Activated T-helper 17 cell treated with anti-CD3 and anti-CD28 coated beads, Interleukin-2, amount 50 U/mL, for 72 hours (primary cell): Measurements from ENCODE around the gene SALL1. TPM values are rescaled to one million over a fixed set of nuclear protein-coding genes. Genes with fewer than 3 reads are reported as not detected.

Experiments used
- ATAC-seq: fragments of 150-1000 bp; cut with Tn5 transposase; replicated peaks from 2 replicates; pipeline ENCODE4 v1.10.0; 2021; ENCODE audit warnings: mild to moderate bottlenecking, moderate library complexity
- H3K27ac Mint-ChIP-seq: one replicate; pipeline ENCODE4 v1.8.0; 2022; ENCODE audit warnings: mixed read lengths
- H3K27me3 Mint-ChIP-seq: one replicate; pipeline ENCODE4 v1.8.0; 2022; ENCODE audit warnings: mixed read lengths
- H3K36me3 Mint-ChIP-seq: one replicate; pipeline ENCODE4 v1.8.0; 2022; ENCODE audit warnings: low read depth, mild to moderate bottlenecking, mixed read lengths
- H3K4me1 Mint-ChIP-seq: one replicate; pipeline ENCODE4 v1.8.0; 2022; ENCODE audit warnings: mixed read lengths
- H3K4me3 Mint-ChIP-seq: one replicate; pipeline ENCODE4 v1.8.0; 2022; ENCODE audit warnings: mild to moderate bottlenecking, mixed read lengths
- H3K9me3 Mint-ChIP-seq: one replicate; pipeline ENCODE4 v1.8.0; 2022; ENCODE audit warnings: mixed read lengths
- total RNA-seq, 2 donors: library from RNA; stranded (reverse); gene quantifications; one replicate each; pipeline ENCODE4 v1.2.3, GENCODE V29; 2022

Gene SALL1
- total RNA-seq, 2 donors from 2014 or later: not detected

GRCh38 chr16:51151961-51152663 is 1.0 kb upstream of the SALL1 start:
- ATAC-seq: no peak
- H3K4me1 Mint-ChIP-seq: no peaks in the 10 kb centered on the region
- peaks cover 12% of the 10 kb centered on the region for H3K36me3 Mint-ChIP-seq
- no peaks in the 10 kb centered on the region for H3K9me3 Mint-ChIP-seq
- H3K27me3 Mint-ChIP-seq: peaks cover 59% of the 10 kb centered on the region
- no peak overlapping the region for H3K27ac Mint-ChIP-seq
- no peak overlapping the region for H3K4me3 Mint-ChIP-seq

GRCh38 chr16:51151435-51151960 is 428 bp upstream of the SALL1 start:
- H3K9me3 Mint-ChIP-seq: no peaks in the 10 kb centered on the region
- H3K4me1 Mint-ChIP-seq: no peaks in the 10 kb centered on the region
- ATAC-seq: no peak
- peaks cover 59% of the 10 kb centered on the region for H3K27me3 Mint-ChIP-seq
- H3K27ac Mint-ChIP-seq: no peak overlapping the region
- no peak overlapping the region for H3K4me3 Mint-ChIP-seq
- H3K36me3 Mint-ChIP-seq: peaks cover 12% of the 10 kb centered on the region

GRCh38 chr16:51150165-51150887 is 744 bp downstream of the SALL1 start:
- Mint-ChIP-seq H3K36me3 (peaks cover 12% of the 10 kb centered on the region), H3K4me1 (no peaks in the 10 kb centered on the region), H3K27me3 (peaks cover 61% of the 10 kb centered on the region), H3K4me3 (no peak overlapping the region), H3K9me3 (no peaks in the 10 kb centered on the region), H3K27ac (no peak overlapping the region)
- ATAC-seq: no peak

GRCh38 chr16:51149721-51150164 is 1.3 kb downstream of the SALL1 start:
- H3K4me3 Mint-ChIP-seq: no peak overlapping the region
- H3K27me3 Mint-ChIP-seq: peaks cover 60% of the 10 kb centered on the region
- no peak overlapping the region for H3K27ac Mint-ChIP-seq
- no peaks in the 10 kb centered on the region for H3K9me3 Mint-ChIP-seq
- ATAC-seq: no peak
- H3K36me3 Mint-ChIP-seq: peaks cover 12% of the 10 kb centered on the region
- H3K4me1 Mint-ChIP-seq: no peaks in the 10 kb centered on the region

- no peak for ATAC-seq
- Mint-ChIP-seq H3K27ac (no peak overlapping the region), H3K4me1 (no peaks in the 10 kb centered on the region), H3K27me3 (peaks cover 59% of the 10 kb centered on the region), H3K9me3 (no peaks in the 10 kb centered on the region), H3K36me3 (peaks cover 12% of the 10 kb centered on the region), H3K4me3 (no peak overlapping the region)
These were observed 1.8 kb downstream of the SALL1 start for GRCh38 chr16:51149251-51149661.

GRCh38 chr16:51148678-51149228 is 2.3 kb downstream of the SALL1 start:
- no peaks in the 10 kb centered on the region for H3K9me3 Mint-ChIP-seq
- H3K4me1 Mint-ChIP-seq: no peaks in the 10 kb centered on the region
- no peak overlapping the region for H3K27ac Mint-ChIP-seq
- H3K36me3 Mint-ChIP-seq: peaks cover 11% of the 10 kb centered on the region
- peaks cover 55% of the 10 kb centered on the region for H3K27me3 Mint-ChIP-seq
- no peak for ATAC-seq
- no peak overlapping the region for H3K4me3 Mint-ChIP-seq

- H3K27me3 Mint-ChIP-seq: peaks cover 48% of the 10 kb centered on the region
- no peaks in the 10 kb centered on the region for H3K9me3 Mint-ChIP-seq
- no peak overlapping the region for H3K27ac Mint-ChIP-seq
- no peak overlapping the region for H3K4me3 Mint-ChIP-seq
- no peaks in the 10 kb centered on the region for H3K4me1 Mint-ChIP-seq
- H3K36me3 Mint-ChIP-seq: peaks cover 4% of the 10 kb centered on the region
- ATAC-seq: no peak
These were observed 3.0 kb downstream of the SALL1 start for GRCh38 chr16:51147776-51148677.

- H3K9me3 Mint-ChIP-seq: no peaks in the 10 kb centered on the region
- no peaks in the 10 kb centered on the region for H3K4me1 Mint-ChIP-seq
- H3K4me3 Mint-ChIP-seq: no peak overlapping the region
- H3K36me3 Mint-ChIP-seq: no peaks in the 10 kb centered on the region
- peaks cover 44% of the 10 kb centered on the region for H3K27me3 Mint-ChIP-seq
- ATAC-seq: no peak
- no peak overlapping the region for H3K27ac Mint-ChIP-seq
These were observed 4.7 kb downstream of the SALL1 start for GRCh38 chr16:51146256-51146924.

- H3K27me3 Mint-ChIP-seq: peaks cover 39% of the 10 kb centered on the region
- no peak for ATAC-seq
- no peak overlapping the region for H3K27ac Mint-ChIP-seq
- no peaks in the 10 kb centered on the region for H3K9me3 Mint-ChIP-seq
- H3K36me3 Mint-ChIP-seq: no peaks in the 10 kb centered on the region
- H3K4me1 Mint-ChIP-seq: no peaks in the 10 kb centered on the region
- H3K4me3 Mint-ChIP-seq: no peak overlapping the region
These were observed 6.9 kb downstream of the SALL1 start for GRCh38 chr16:51144203-51144602.

- H3K27me3 Mint-ChIP-seq: peaks cover 33% of the 10 kb centered on the region
- H3K4me3 Mint-ChIP-seq: no peak overlapping the region
- ATAC-seq: no peak
- no peak overlapping the region for H3K27ac Mint-ChIP-seq
- no peaks in the 10 kb centered on the region for H3K4me1 Mint-ChIP-seq
- H3K9me3 Mint-ChIP-seq: no peaks in the 10 kb centered on the region
- no peaks in the 10 kb centered on the region for H3K36me3 Mint-ChIP-seq
These were observed 7.7 kb downstream of the SALL1 start for GRCh38 chr16:51143196-51143977.

GRCh38 chr16:51141541-51141940 is 9.5 kb downstream of the SALL1 start:
- peaks cover 16% of the 10 kb centered on the region for H3K27me3 Mint-ChIP-seq
- no peak overlapping the region for H3K27ac Mint-ChIP-seq
- no peak overlapping the region for H3K4me3 Mint-ChIP-seq
- H3K4me1 Mint-ChIP-seq: no peaks in the 10 kb centered on the region
- no peak for ATAC-seq
- H3K36me3 Mint-ChIP-seq: no peaks in the 10 kb centered on the region
- H3K9me3 Mint-ChIP-seq: no peaks in the 10 kb centered on the region

- Mint-ChIP-seq H3K9me3 (no peaks in the 10 kb centered on the region), H3K36me3 (no peaks in the 10 kb centered on the region), H3K27me3 (peaks cover 12% of the 10 kb centered on the region), H3K27ac (no peak overlapping the region), H3K4me1 (no peaks in the 10 kb centered on the region), H3K4me3 (no peak overlapping the region)
- ATAC-seq: no peak
These were observed 10.0 kb downstream of the SALL1 start for GRCh38 chr16:51141106-51141505.

- no peak for ATAC-seq
- no peak overlapping the region for H3K27ac Mint-ChIP-seq
These were observed 11.0 kb downstream of the SALL1 start for GRCh38 chr16:51140112-51140511.

More at GRCh38 chr16:51140112-51140511, 11.0 kb downstream of the SALL1 start:
- Mint-ChIP-seq H3K36me3 (no peaks in the 10 kb centered on the region), H3K4me3 (no peak overlapping the region), H3K27me3 (peaks cover 9% of the 10 kb centered on the region), H3K9me3 (no peaks in the 10 kb centered on the region), H3K4me1 (no peaks in the 10 kb centered on the region)
